MM.1S (cell line): Measurements from ENCODE around the gene CCT6B.

Source experiments
- CTCF ChIP-seq: fragments of 300-600 bp; sonication (generic); IDR thresholded peaks from 2 replicates; pipeline ENCODE4 v1.5.1; 2016; ENCODE audit warnings: antibody characterized with exemption, low read length, mixed read lengths
- EZH2 ChIP-seq: fragments of 300-600 bp; sonication (generic); optimal IDR thresholded peaks from 2 replicates; pipeline ENCODE3; 2017; ENCODE audit warnings: low read depth, mild to moderate bottlenecking, antibody characterized with exemption, low read length, mixed read lengths
- EZH2phosphoT487 ChIP-seq: fragments of 300-600 bp; sonication (generic); IDR thresholded peaks from 2 replicates; pipeline ENCODE4 v1.6.1; 2018; ENCODE audit warnings: antibody characterized with exemption, low read length

GRCh38 chr17:34990921-34991365 is 29.7 kb upstream of the CCT6B start:
- TF ChIP-seq CTCF, result no peak
- no peak for TF ChIP-seq EZH2phosphoT487
- no peak for TF ChIP-seq EZH2
